PC-9 (cell line): Measurements from ENCODE around the gene IKBKG. TPM values are rescaled to one million over a fixed set of nuclear protein-coding genes. Genes with fewer than 3 reads are reported as not detected.

Experiments used
- BruUV-seq: library from RNA; stranded (reverse); fragments of 400-500 nt; replicated peaks from 2 replicates; lab custom pipeline; 2021; lab: Mats Ljungman, UMichigan
- CTCF ChIA-PET: fragments of 300-600 bp; sonication (Branson Sonifier 250); formaldehyde crosslinking; loops from one replicate; lab custom pipeline; 2022; ENCODE audit warnings: antibody characterized with exemption; lab: Charles Lee
- POLR2A ChIA-PET: fragments of 300-600 bp; sonication (Branson Sonifier 250); formaldehyde crosslinking; loops from one replicate; lab custom pipeline; 2022; ENCODE audit warnings: antibody characterized with exemption; ENCODE audit not compliant: unreplicated experiment; lab: Charles Lee
- DNase-seq, 2 experiments: peaks; one replicate each; pipeline versions ENCODE4 v3.0.0 to v3.0.0-alpha.2; 2015 to 2022; ENCODE audit warnings: mixed read lengths in 1 of 2
- H2AFZ ChIP-seq: fragments of 200-600 bp; sonication (generic); 2 replicates; pipeline ENCODE4 v1.8.1; 2017; ENCODE audit warnings: antibody characterized with exemption
- H3F3A ChIP-seq: fragments of 200-600 bp; sonication (generic); 2 replicates; pipeline ENCODE4 v1.8.1; 2017; ENCODE audit warnings: antibody characterized with exemption, mild to moderate bottlenecking, low read depth; ENCODE audit not compliant: insufficient read depth
- H3K27ac ChIP-seq: fragments of 200-600 bp; sonication (generic); 2 replicates; pipeline ENCODE4 v1.6.1; 2016; ENCODE audit warnings: mixed run types
- H3K27me3 ChIP-seq: fragments of 200-600 bp; sonication (generic); 2 replicates; pipeline ENCODE4 v1.6.1; 2016; ENCODE audit warnings: low read depth, mixed run types; ENCODE audit not compliant: insufficient read depth
- H3K36me3 ChIP-seq: fragments of 200-600 bp; sonication (generic); 2 replicates; pipeline ENCODE4 v1.6.1; 2016; ENCODE audit warnings: low read depth, mixed run types
- H3K4me1 ChIP-seq: fragments of 200-600 bp; sonication (generic); replicated peaks from 2 replicates; pipeline ENCODE4 v1.6.1; 2016; ENCODE audit warnings: mixed run types; ENCODE audit not compliant: insufficient read depth
- H3K4me2 ChIP-seq: fragments of 200-600 bp; sonication (generic); 2 replicates; pipeline ENCODE4 v1.6.1; 2017; ENCODE audit warnings: mixed run types
- H3K4me3 ChIP-seq: fragments of 200-600 bp; sonication (generic); 2 replicates; pipeline ENCODE4 v1.6.1; 2016; ENCODE audit warnings: mixed run types
- H3K79me2 ChIP-seq: fragments of 200-600 bp; sonication (generic); 2 replicates; pipeline ENCODE4 v1.6.1; 2017; ENCODE audit warnings: low read depth, mixed run types
- H3K9me2 ChIP-seq: fragments of 200-600 bp; sonication (generic); 2 replicates; pipeline ENCODE4 v1.8.1; 2017; ENCODE audit warnings: mild to moderate bottlenecking; ENCODE audit not compliant: insufficient read depth
- H3K9me3 ChIP-seq: fragments of 200-600 bp; sonication (generic); 2 replicates; pipeline ENCODE4 v1.8.1; 2016; ENCODE audit warnings: low read depth; ENCODE audit not compliant: insufficient read depth
- H4K20me1 ChIP-seq: fragments of 200-600 bp; sonication (generic); 2 replicates; pipeline ENCODE4 v1.8.1; 2017; ENCODE audit not compliant: insufficient read depth
- EZH2 ChIP-seq: fragments of 200-600 bp; sonication (generic); IDR thresholded peaks from 2 replicates; pipeline ENCODE4 v1.8.0; 2017; ENCODE audit warnings: antibody characterized with exemption, low read depth
- intact Hi-C: fragments of 100-400 bp; cut with micrococcal nuclease; formaldehyde crosslinking; loops from one replicate; pipeline ENCODE4 v1.10.0; 2022; ENCODE audit not compliant: unreplicated experiment
- total RNA-seq: library from RNA; stranded (reverse); gene quantifications from 2 replicates; pipeline ENCODE4 v1.2.3, GENCODE V29; 2021
- TF ChIP-seq, protein P1 (sequence below): fragments of 200-600 bp; sonication (generic); conservative IDR thresholded peaks from 2 replicates; pipeline ENCODE4 v1.6.1; 2017; ENCODE audit warnings: mixed run types, antibody characterized with exemption, mild to moderate bottlenecking, moderate library complexity

The IKBKG gene
- total RNA-seq, 1 experiment from 2014 or later = 68.3 TPM

GRCh38 chrX:154542723-154543424, 4.5 kb upstream of the IKBKG start:
- Histone ChIP-seq H3F3A (peaks cover 85% of the 10 kb centered on the region), H3K4me1 (peaks cover 54% of the 10 kb centered on the region), H3K27ac (peak overlapping the region; percentile 100), H3K79me2 (peaks cover 73% of the 10 kb centered on the region), H3K4me2 (peak overlapping the region; percentile 99), H3K36me3 (peaks cover 45% of the 10 kb centered on the region), H3K27me3 (no peaks in the 10 kb centered on the region), H3K9me3 (no peaks in the 10 kb centered on the region), H2AFZ (no peak overlapping the region), H4K20me1 (0 out of 2 replicates have a peak, but pooled peaks cover under 1% of the 10 kb centered on the region), H3K4me3 (peak overlapping the region; percentile 99), H3K9me2 (no peaks in the 10 kb centered on the region)
- intact Hi-C loops = no loop called here
- POLR2A ChIA-PET = interaction anchor here (0.6 to 2.0 kb wide), 9 partner anchors 16 to 839 kb away, joined by 3 to 14 read pairs (median 3); partner anchors contain the start of gene SLC10A3
- BruUV-seq = TSS peak; percentile 42
- CTCF ChIA-PET = interaction anchor here (0.5 to 1.1 kb wide), 3 partner anchors 68 to 605 kb away, joined by 3 to 14 read pairs (median 3); no protein-coding TSS in a partner anchor
- DNase-seq = peak; percentile 64 to 70
- TF ChIP-seq, protein P1, sequence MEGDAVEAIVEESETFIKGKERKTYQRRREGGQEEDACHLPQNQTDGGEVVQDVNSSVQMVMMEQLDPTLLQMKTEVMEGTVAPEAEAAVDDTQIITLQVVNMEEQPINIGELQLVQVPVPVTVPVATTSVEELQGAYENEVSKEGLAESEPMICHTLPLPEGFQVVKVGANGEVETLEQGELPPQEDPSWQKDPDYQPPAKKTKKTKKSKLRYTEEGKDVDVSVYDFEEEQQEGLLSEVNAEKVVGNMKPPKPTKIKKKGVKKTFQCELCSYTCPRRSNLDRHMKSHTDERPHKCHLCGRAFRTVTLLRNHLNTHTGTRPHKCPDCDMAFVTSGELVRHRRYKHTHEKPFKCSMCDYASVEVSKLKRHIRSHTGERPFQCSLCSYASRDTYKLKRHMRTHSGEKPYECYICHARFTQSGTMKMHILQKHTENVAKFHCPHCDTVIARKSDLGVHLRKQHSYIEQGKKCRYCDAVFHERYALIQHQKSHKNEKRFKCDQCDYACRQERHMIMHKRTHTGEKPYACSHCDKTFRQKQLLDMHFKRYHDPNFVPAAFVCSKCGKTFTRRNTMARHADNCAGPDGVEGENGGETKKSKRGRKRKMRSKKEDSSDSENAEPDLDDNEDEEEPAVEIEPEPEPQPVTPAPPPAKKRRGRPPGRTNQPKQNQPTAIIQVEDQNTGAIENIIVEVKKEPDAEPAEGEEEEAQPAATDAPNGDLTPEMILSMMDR = no peak
- TF ChIP-seq EZH2 = no peak

- peaks cover 29% of the 10 kb centered on the region for H3K36me3 ChIP-seq
- peaks cover 39% of the 10 kb centered on the region for H3K4me1 ChIP-seq
- H3K4me3 ChIP-seq = peak overlapping the region; percentile 99
- BruUV-seq = no TSS peak
- H3K9me2 ChIP-seq = no peaks in the 10 kb centered on the region
- H3K27me3 ChIP-seq = no peaks in the 10 kb centered on the region
- peak overlapping the region; percentile 99 for H3K4me2 ChIP-seq
- no peak overlapping the region for H2AFZ ChIP-seq
- peaks cover 12% of the 10 kb centered on the region; the same call in 1 of the 2 replicates for H4K20me1 ChIP-seq
- peaks cover 66% of the 10 kb centered on the region for H3F3A ChIP-seq
- H3K27ac ChIP-seq = peak overlapping the region; percentile 100
- peaks cover 73% of the 10 kb centered on the region for H3K79me2 ChIP-seq
- CTCF ChIA-PET = interaction anchor here (0.7 to 0.9 kb wide), 2 partner anchors 173 to 651 kb away, joined by 5 to 12 read pairs; no protein-coding TSS in a partner anchor
- TF ChIP-seq, protein P1 = no peak
- TF ChIP-seq EZH2 = no peak
- no peak for DNase-seq
- H3K9me3 ChIP-seq = no peaks in the 10 kb centered on the region
- POLR2A ChIA-PET = interaction anchor here (0.6 to 0.7 kb wide), 2 partner anchors 9 to 64 kb away, joined by 13 to 23 read pairs; no protein-coding TSS in a partner anchor
- intact Hi-C loops = no loop called here
Observed at GRCh38 chrX:154545673-154546274, 1.6 kb upstream of the IKBKG start.
